Ovary (tissue), 9 donors: Measurements from ENCODE around the gene TBX18. TPM values are rescaled to one million over a fixed set of nuclear protein-coding genes. Genes with fewer than 3 reads are reported as not detected.

ENCODE experiments used
- DNase-seq, 5 donors: peaks; one replicate each; pipeline ENCODE4 v3.0.0-alpha.2; 2019 to 2020
- H3K27ac ChIP-seq, 2 donors: fragments of 200-600 bp; one replicate each; pipeline versions ENCODE4 v1.5.1 to v1.8.0; 2019 to 2022
- H3K27me3 ChIP-seq: fragments of 200-600 bp; one replicate; pipeline ENCODE4 v1.8.0; 2022
- H3K36me3 ChIP-seq: fragments of 200-600 bp; sonication (generic); one replicate; pipeline ENCODE4 v1.5.1; 2019
- H3K4me1 ChIP-seq: one replicate; pipeline ENCODE4 v1.8.1; 2013; ENCODE audit warnings: mild to moderate bottlenecking, moderate library complexity; ENCODE audit not compliant: insufficient read depth
- H3K4me3 ChIP-seq: fragments of 200-600 bp; sonication (generic); one replicate; pipeline ENCODE4 v1.5.1; 2017
- H3K9me3 ChIP-seq, 2 donors: fragments of 200-600 bp in 1 of 2; sonication (generic) in 1 of 2; one replicate each; pipeline versions ENCODE4 v1.5.1 to v1.8.1; 2013 to 2019; ENCODE audit warnings: mild to moderate bottlenecking in 1 of 2, moderate library complexity in 1 of 2
- CTCF ChIP-seq, 3 donors: fragments of 450-650 bp in 2 of 3; fragments of 200-600 bp in 1 of 3; IDR thresholded peaks; one replicate each; pipeline versions ENCODE4 v1.5.1 to v1.8.0; 2016 to 2022; ENCODE audit warnings: antibody characterized with exemption in 3 of 3, mild to moderate bottlenecking in 1 of 3
- EP300 ChIP-seq: sonication (generic); formaldehyde crosslinking; IDR thresholded peaks from one replicate; pipeline ENCODE4 v1.6.1; 2017; ENCODE audit warnings: antibody characterized with exemption
- POLR2A ChIP-seq: fragments of 450-650 bp; IDR thresholded peaks from one replicate; pipeline ENCODE4 v1.6.1; 2017; ENCODE audit warnings: antibody characterized with exemption, mild to moderate bottlenecking, moderate library complexity
- WGBS, 3 donors: extraction: QIAGEN DNeasy Blood & Tissue Kit in 1 of 3; methylation state at CpG; one replicate each; pipeline versions ENCODE4 v1.1.5 to v1.1.7; 2013 to 2017; 5-methylcytosine and 5-hydroxymethylcytosine counted together
- intact Hi-C, 4 donors: fragments of 100-400 bp; cut with DNase I; formaldehyde crosslinking; loops; one replicate each; pipeline versions ENCODE4 v1.11.0 to v1.15.1; 2022 to 2023
- polyA plus RNA-seq, 2 donors: library from polyadenylated mRNA; stranded (reverse); fragments of 200-250 nt in 1 of 2; fragments of 350-450 nt in 1 of 2; fragmentation: Illumina TruSeq in 1 of 2; extraction: RNeasy Lipid Tissue Mini Kit (QIAGEN cat#74804) in 1 of 2; gene quantifications; one replicate each; pipeline ENCODE4 v1.2.3, GENCODE V29; 2013 to 2014
- total RNA-seq, 7 donors: library from RNA; depleted of rRNA in 2 of 7; stranded (reverse); fragments of >200 nt in 2 of 7; fragmentation: NEBNext Ultra II Directional in 3 of 7; extraction: Animal tissue kit (Norgen Biotek cat#: 25700) in 3 of 7; gene quantifications; one replicate each; pipeline versions ENCODE4 v1.1.0 to v1.2.4, GENCODE V29; 2016 to 2023
- donor health status: DM: no; HTN: no; CAD: no; lungs with moderate emphysema.
- donor health status: DM: no; HTN: no; CAD: no.
- donor health status: Bipolar disorder and iron deficiency.
- donor health status: DM: yes; HTN: yes; CAD: no.
- donor health status: DM: no; HTN: no; CAD: no.
- donor health status: DM: yes; HTN: yes; CAD: no.

TBX18 gene
- total and polyA plus RNA-seq, 9 donors = 1.3 to 13.3 (median 5.4) TPM

GRCh38 chr6:84752118-84752850 lies 12.1 kb downstream of the TBX18 start:
- TF ChIP-seq POLR2A (no peak), CTCF (IDR thresholded peaks at IDR 0.05) (no peak), EP300 (no peak)
- WGBS, 3 donors = 57 to 68% (median 68%) methylated on average over 5 of the region's 5 CpGs
- Histone ChIP-seq H3K27me3 (no peaks in the 10 kb centered on the region), H3K4me3 (no peak overlapping the region), H3K4me1 (no peaks in the 10 kb centered on the region), H3K9me3 (no peaks in the 10 kb centered on the region), H3K36me3 (no peaks in the 10 kb centered on the region), H3K27ac (no peak overlapping the region)
- intact Hi-C loops = no loop called here
- no peak for DNase-seq

GRCh38 chr6:84749181-84749580 lies 15.2 kb downstream of the TBX18 start:
- no peak overlapping the region for H3K27ac ChIP-seq
- no peak overlapping the region for H3K4me3 ChIP-seq
- no peaks in the 10 kb centered on the region for H3K27me3 ChIP-seq
- H3K36me3 ChIP-seq = no peaks in the 10 kb centered on the region
- TF ChIP-seq POLR2A = no peak
- TF ChIP-seq CTCF (IDR thresholded peaks at IDR 0.05) = no peak
- TF ChIP-seq EP300 = no peak
- H3K4me1 ChIP-seq = no peaks in the 10 kb centered on the region
- intact Hi-C loops = no loop called here
- DNase-seq = no peak
- H3K9me3 ChIP-seq = no peaks in the 10 kb centered on the region

GRCh38 chr6:84748376-84748775 lies 16.0 kb downstream of the TBX18 start:
- Histone ChIP-seq H3K4me1 (no peaks in the 10 kb centered on the region), H3K36me3 (no peaks in the 10 kb centered on the region), H3K4me3 (no peak overlapping the region), H3K27ac (no peak overlapping the region), H3K9me3 (no peaks in the 10 kb centered on the region), H3K27me3 (no peaks in the 10 kb centered on the region)
- TF ChIP-seq CTCF (IDR thresholded peaks at IDR 0.05) = no peak
- no peak for TF ChIP-seq EP300
- intact Hi-C loops = no loop called here
- WGBS, 3 donors = 58 to 72% (median 69%) methylated on average over 2 of the region's 2 CpGs
- DNase-seq = no peak

GRCh38 chr6:84743616-84744015 lies 20.8 kb downstream of the TBX18 start:
- H3K4me1 ChIP-seq = no peaks in the 10 kb centered on the region
- H3K4me3 ChIP-seq = no peak overlapping the region
- intact Hi-C loops = no loop called here

GRCh38 chr6:84740385-84740784 lies 24.0 kb downstream of the TBX18 start:
- H3K9me3 ChIP-seq = no peaks in the 10 kb centered on the region
- intact Hi-C loops = no loop called here
- H3K4me3 ChIP-seq = no peak overlapping the region
- no peak overlapping the region for H3K27ac ChIP-seq
- WGBS, 3 donors = 45 to 62% (median 61%) methylated on average over 1 of the region's 1 CpG
- H3K27me3 ChIP-seq = no peaks in the 10 kb centered on the region
- TF ChIP-seq CTCF (IDR thresholded peaks at IDR 0.05) = no peak
- H3K36me3 ChIP-seq = no peaks in the 10 kb centered on the region
- DNase-seq = no peak
- H3K4me1 ChIP-seq = no peaks in the 10 kb centered on the region

More at GRCh38 chr6:84743616-84744015, 20.8 kb downstream of the TBX18 start:
- Histone ChIP-seq H3K36me3 (no peaks in the 10 kb centered on the region), H3K27ac (no peak overlapping the region), H3K9me3 (no peaks in the 10 kb centered on the region), H3K27me3 (no peaks in the 10 kb centered on the region)
- TF ChIP-seq POLR2A = no peak
- 49 to 66% (median 57%) methylated on average over 4 of the region's 4 CpGs for WGBS, 3 donors
- no peak for DNase-seq
